Naive thymus-derived CD4-positive, alpha-beta T cell (primary cell): Measurements from ENCODE around the gene C22orf39. TPM values are rescaled to one million over a fixed set of nuclear protein-coding genes. Genes with fewer than 3 reads are reported as not detected.

Experiments
- ATAC-seq: fragments of 150-1000 bp; cut with Tn5 transposase; 2 replicates; pipeline ENCODE4 v1.10.0; 2021; ENCODE audit warnings: mild to moderate bottlenecking, moderate library complexity
- CTCF ChIA-PET: fragments of 350-600 bp; sonication (Branson Sonifier 250); formaldehyde crosslinking; loops from one replicate; lab custom pipeline; 2021; ENCODE audit warnings: antibody characterized with exemption; lab: Charles Lee
- POLR2A ChIA-PET: fragments of 350-600 bp; sonication (Branson Sonifier 250); formaldehyde crosslinking; loops from one replicate; lab custom pipeline; 2021; ENCODE audit warnings: antibody characterized with exemption, inconsistent platforms; lab: Charles Lee
- DNase-seq, 9 donors: peaks; one replicate each; pipeline versions ENCODE4 v3.0.0 to v3.0.0-alpha.2; 2020 to 2022; ENCODE audit warnings: mixed read lengths in 1 of 9
- H3K27ac ChIP-seq: one replicate; pipeline ENCODE4 v1.7.0; 2013; ENCODE audit warnings: mild to moderate bottlenecking, low read depth, low read length, moderate library complexity
- H3K27me3 ChIP-seq, 2 donors: one replicate each; pipeline ENCODE4 v1.7.0; 2013; ENCODE audit warnings: low read length in 2 of 2, mild to moderate bottlenecking in 2 of 2, moderate library complexity in 2 of 2; ENCODE audit not compliant: control insufficient read depth in 2 of 2, insufficient read depth in 2 of 2
- H3K36me3 ChIP-seq, 3 experiments: 1 replicate in 2 of 3; 2 replicates in 1 of 3; pipeline ENCODE4 v1.7.0; 2013; ENCODE audit warnings: low read length in 3 of 3, mild to moderate bottlenecking in 3 of 3, moderate library complexity in 1 of 3; ENCODE audit not compliant: insufficient read depth in 3 of 3, control insufficient read depth in 2 of 3
- H3K4me1 ChIP-seq, 2 donors: one replicate each; pipeline ENCODE4 v1.7.0; 2013; ENCODE audit warnings: low read length in 2 of 2, mild to moderate bottlenecking in 2 of 2, moderate library complexity in 1 of 2; ENCODE audit not compliant: control insufficient read depth in 2 of 2, insufficient read depth in 2 of 2
- H3K4me3 ChIP-seq: 2 replicates; pipeline ENCODE4 v1.7.0; 2013; ENCODE audit warnings: mild to moderate bottlenecking, low read length
- H3K9me3 ChIP-seq, 3 experiments: 1 replicate in 2 of 3; 2 replicates in 1 of 3; pipeline ENCODE4 v1.7.0; 2013; ENCODE audit warnings: low read length in 3 of 3; ENCODE audit not compliant: control insufficient read depth in 2 of 3
- H3K27ac Mint-ChIP-seq, 9 donors: one replicate each; pipeline ENCODE4 v1.8.0; 2020 to 2022; ENCODE audit warnings: mixed read lengths in 9 of 9, mild to moderate bottlenecking in 8 of 9, moderate library complexity in 5 of 9, inconsistent platforms in 2 of 9
- H3K27me3 Mint-ChIP-seq, 5 donors: one replicate each; pipeline ENCODE4 v1.8.0; 2021 to 2022; ENCODE audit warnings: mixed read lengths in 5 of 5, mild to moderate bottlenecking in 1 of 5
- H3K36me3 Mint-ChIP-seq, 5 donors: one replicate each; pipeline ENCODE4 v1.8.0; 2020 to 2022; ENCODE audit warnings: mixed read lengths in 5 of 5, mild to moderate bottlenecking in 3 of 5, inconsistent platforms in 1 of 5
- H3K4me1 Mint-ChIP-seq, 7 donors: one replicate each; pipeline ENCODE4 v1.8.0; 2020 to 2022; ENCODE audit warnings: mixed read lengths in 7 of 7, mild to moderate bottlenecking in 3 of 7, inconsistent platforms in 1 of 7
- H3K4me3 Mint-ChIP-seq, 10 donors: one replicate each; pipeline ENCODE4 v1.8.0; 2020 to 2022; ENCODE audit warnings: mild to moderate bottlenecking in 10 of 10, mixed read lengths in 10 of 10, moderate library complexity in 6 of 10, inconsistent platforms in 2 of 10
- H3K9me3 Mint-ChIP-seq, 11 donors: one replicate each; pipeline ENCODE4 v1.8.0; 2020 to 2022; ENCODE audit warnings: mixed read lengths in 11 of 11, mild to moderate bottlenecking in 4 of 11, inconsistent platforms in 1 of 11, moderate library complexity in 1 of 11
- intact Hi-C, 2 donors: fragments of 100-400 bp; cut with micrococcal nuclease; formaldehyde crosslinking; loops; one replicate each; pipeline ENCODE4 v1.15.1; 2023
- polyA plus RNA-seq, 2 donors: library from polyadenylated mRNA; unstranded; fragments of 300-500 nt; fragmentation: Illumina TruSeq; gene quantifications; one replicate each; pipeline ENCODE4 v1.2.3, GENCODE V29; 2021
- total RNA-seq, 6 experiments: library from RNA in 5 of 6; stranded (reverse) in 5 of 6; gene quantifications; 1 replicate in 5 of 6; 2 replicates in 1 of 6; pipeline ENCODE4 v1.2.3 and lab custom pipeline; 2021 to 2026

C22orf39 gene
- total and polyA plus RNA-seq, 7 experiments from 2014 or later, result 34.2 to 58.0 (median 43.4) TPM

DNA sequence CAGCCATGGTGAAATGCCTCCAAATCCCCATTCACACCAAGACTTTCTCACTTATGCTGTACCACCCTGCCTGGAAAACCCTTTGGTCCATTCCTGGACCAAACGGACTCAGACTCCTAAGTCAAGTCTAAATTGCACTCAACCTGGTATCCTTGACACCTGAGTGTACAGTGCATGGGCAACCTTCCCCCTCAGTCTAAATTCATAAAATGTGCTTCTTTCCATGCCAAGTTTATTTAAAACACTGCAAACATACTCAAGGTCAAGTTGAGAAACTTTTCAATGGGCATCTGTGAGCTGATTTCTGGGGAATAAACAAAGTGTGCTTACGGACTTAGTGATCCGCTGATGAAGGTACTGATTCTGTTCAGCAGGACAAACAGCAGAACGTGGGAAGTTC is 42.4 kb downstream of the C22orf39 start:
- Mint-ChIP-seq H3K4me3 (no peak overlapping the region), H3K9me3 (no peaks in the 10 kb centered on the region), H3K27ac (peak overlapping the region in 1 of 9 donors; percentile 57), H3K4me1 (peaks cover 0 to 5% (median 2%) of the 10 kb centered on the region in 7 donors), H3K36me3 (peaks cover 9 to 66% (median 28%) of the 10 kb centered on the region in 5 donors), H3K27me3 (no peaks in the 10 kb centered on the region)
- H3K4me1 ChIP-seq, result no peaks in the 10 kb centered on the region
- H3K27me3 ChIP-seq, result no peaks in the 10 kb centered on the region
- H3K4me3 ChIP-seq, result no peak overlapping the region
- H3K27ac ChIP-seq, result no peak overlapping the region
- H3K9me3 ChIP-seq, result no peaks in the 10 kb centered on the region
- no peak for DNase-seq
- ChIA-PET POLR2A (no interaction called here), CTCF (no interaction called here)
- intact Hi-C loops, result no loop called here
- ATAC-seq, result no peak
- H3K36me3 ChIP-seq, result peaks cover 6 to 60% (median 36%) of the 10 kb centered on the region in 3 experiments

- H3K36me3 Mint-ChIP-seq, result peaks cover 9 to 63% (median 25%) of the 10 kb centered on the region in 5 donors
These were observed 42.8 kb downstream of the C22orf39 start for GRCh38 chr22:19404676-19405075.

GRCh38 chr22:19402642-19403191 is 44.8 kb downstream of the C22orf39 start:
- Mint-ChIP-seq H3K4me3 (no peak overlapping the region), H3K27ac (no peak overlapping the region), H3K9me3 (no peaks in the 10 kb centered on the region), H3K36me3 (peaks cover 9 to 62% (median 20%) of the 10 kb centered on the region in 5 donors), H3K27me3 (no peaks in the 10 kb centered on the region), H3K4me1 (peaks cover 0 to 7% (median 2%) of the 10 kb centered on the region in 7 donors)
- ChIA-PET POLR2A (no interaction called here), CTCF (no interaction called here)
- no peak overlapping the region for H3K27ac ChIP-seq
- H3K27me3 ChIP-seq, result no peaks in the 10 kb centered on the region
- intact Hi-C loops, result no loop called here
- no peak overlapping the region for H3K4me3 ChIP-seq
- ATAC-seq (no peak), DNase-seq (no peak)
- no peaks in the 10 kb centered on the region for H3K4me1 ChIP-seq
- H3K36me3 ChIP-seq, result peaks cover 5 to 48% (median 26%) of the 10 kb centered on the region in 3 experiments
- no peaks in the 10 kb centered on the region for H3K9me3 ChIP-seq

More at GRCh38 chr22:19404676-19405075, 42.8 kb downstream of the C22orf39 start:
- ChIA-PET POLR2A (interaction anchor here (0.6 kb wide), 1 partner anchor 282 kb away, joined by 4 read pairs; no protein-coding TSS in a partner anchor), CTCF (no interaction called here)
- Histone ChIP-seq H3K36me3 (peaks cover 5 to 55% (median 31%) of the 10 kb centered on the region in 3 experiments), H3K27me3 (no peaks in the 10 kb centered on the region), H3K4me3 (no peak overlapping the region), H3K4me1 (no peaks in the 10 kb centered on the region), H3K9me3 (no peaks in the 10 kb centered on the region), H3K27ac (no peak overlapping the region)
- Mint-ChIP-seq H3K4me3 (no peak overlapping the region), H3K27me3 (no peaks in the 10 kb centered on the region), H3K27ac (peak overlapping the region in 2 of 9 donors; percentile 51 to 57), H3K4me1 (peaks cover 0 to 5% (median 2%) of the 10 kb centered on the region in 7 donors), H3K9me3 (no peaks in the 10 kb centered on the region)
- ATAC-seq (no peak), DNase-seq (no peak)
- intact Hi-C loops, result no loop called here

GRCh38 chr22:19401483-19401882 is 46.0 kb downstream of the C22orf39 start:
- ChIA-PET POLR2A (no interaction called here), CTCF (no interaction called here)
- Mint-ChIP-seq H3K27ac (peak overlapping the region in 5 of 9 donors; percentile 10 to 76 (median 48)), H3K9me3 (no peaks in the 10 kb centered on the region), H3K4me1 (peaks cover 0 to 5% (median 2%) of the 10 kb centered on the region in 7 donors), H3K4me3 (no peak overlapping the region), H3K36me3 (peaks cover 9 to 69% (median 20%) of the 10 kb centered on the region in 5 donors), H3K27me3 (no peaks in the 10 kb centered on the region)
- Histone ChIP-seq H3K4me3 (no peak overlapping the region), H3K27me3 (no peaks in the 10 kb centered on the region), H3K4me1 (no peaks in the 10 kb centered on the region), H3K36me3 (peaks cover 11 to 49% (median 21%) of the 10 kb centered on the region in 3 experiments), H3K9me3 (no peaks in the 10 kb centered on the region), H3K27ac (no peak overlapping the region)
- no peak for DNase-seq
- intact Hi-C loops, result no loop called here
- ATAC-seq, result no peak

DNA sequence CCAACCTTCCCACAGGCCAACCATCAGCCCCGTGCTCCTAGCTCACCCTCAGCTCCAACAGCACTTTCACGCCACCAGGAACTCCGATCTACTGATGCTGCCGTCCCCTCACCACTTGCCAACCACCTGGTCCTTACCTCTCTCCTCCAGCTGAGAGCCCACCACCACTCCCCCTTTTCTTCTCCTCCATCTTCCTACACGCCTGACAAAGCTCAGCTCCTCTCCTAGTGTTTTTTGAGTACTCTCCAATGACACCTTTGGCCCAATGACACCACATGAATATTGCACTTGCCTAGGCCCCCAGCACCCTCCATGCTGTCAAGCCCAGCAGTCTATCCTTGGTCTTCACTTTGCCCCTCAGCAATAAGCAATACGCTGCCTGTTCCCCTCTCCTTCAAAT is 46.6 kb downstream of the C22orf39 start:
- Histone ChIP-seq H3K36me3 (peaks cover 12 to 49% (median 18%) of the 10 kb centered on the region in 3 experiments), H3K9me3 (no peaks in the 10 kb centered on the region), H3K27me3 (no peaks in the 10 kb centered on the region), H3K4me3 (no peak overlapping the region), H3K27ac (no peak overlapping the region), H3K4me1 (no peaks in the 10 kb centered on the region)
- POLR2A ChIA-PET, result no interaction called here
- ATAC-seq, result no peak
- Mint-ChIP-seq H3K9me3 (no peaks in the 10 kb centered on the region), H3K36me3 (peaks cover 8 to 65% (median 20%) of the 10 kb centered on the region in 5 donors), H3K27me3 (no peaks in the 10 kb centered on the region), H3K27ac (peak overlapping the region in 4 of 9 donors; percentile 10 to 62 (median 47)), H3K4me1 (peaks cover 0 to 5% (median 2%) of the 10 kb centered on the region in 7 donors), H3K4me3 (no peak overlapping the region)
- CTCF ChIA-PET, result no interaction called here
- no peak for DNase-seq
- intact Hi-C loops, result no loop called here

DNA sequence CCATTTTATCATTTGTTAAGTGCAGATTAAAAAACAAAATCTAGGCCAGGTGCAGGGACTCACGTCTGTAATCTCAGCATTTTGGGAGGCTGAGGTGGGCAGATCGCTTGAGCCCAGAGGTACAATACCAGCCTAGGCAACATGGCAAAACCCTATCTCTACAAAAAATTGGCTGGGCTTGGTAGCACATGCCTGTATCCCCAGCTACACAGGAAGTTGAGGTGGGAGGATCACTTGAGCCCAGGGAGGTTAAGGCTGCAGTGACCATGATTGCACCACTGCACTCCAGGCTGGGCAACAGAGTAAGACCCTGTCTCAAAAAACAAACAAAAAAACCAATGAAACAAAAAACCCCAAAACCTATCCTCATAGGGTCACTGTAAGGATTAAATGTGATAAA is 48.9 kb downstream of the C22orf39 start:
- Histone ChIP-seq H3K27me3 (no peaks in the 10 kb centered on the region), H3K4me1 (no peaks in the 10 kb centered on the region), H3K9me3 (no peaks in the 10 kb centered on the region), H3K4me3 (no peak overlapping the region), H3K27ac (no peak overlapping the region), H3K36me3 (peaks cover 5 to 52% (median 20%) of the 10 kb centered on the region in 3 experiments)
- Mint-ChIP-seq H3K36me3 (peaks cover 6 to 59% (median 23%) of the 10 kb centered on the region in 5 donors), H3K27ac (peak overlapping the region in 1 of 9 donors; percentile 62), H3K4me3 (no peak overlapping the region), H3K9me3 (no peaks in the 10 kb centered on the region), H3K27me3 (no peaks in the 10 kb centered on the region), H3K4me1 (peaks cover 0 to 5% (median 2%) of the 10 kb centered on the region in 7 donors)
- ATAC-seq (no peak), DNase-seq (no peak)
- CTCF ChIA-PET, result no interaction called here
- POLR2A ChIA-PET, result no interaction called here
- intact Hi-C loops, result no loop called here

- Mint-ChIP-seq H3K9me3 (no peaks in the 10 kb centered on the region), H3K27me3 (no peaks in the 10 kb centered on the region), H3K4me3 (no peak overlapping the region), H3K36me3 (peaks cover 6 to 62% (median 25%) of the 10 kb centered on the region in 5 donors), H3K27ac (peak overlapping the region in 1 of 9 donors; percentile 62), H3K4me1 (peaks cover 0 to 5% (median 2%) of the 10 kb centered on the region in 7 donors)
- Histone ChIP-seq H3K4me3 (no peak overlapping the region), H3K9me3 (no peaks in the 10 kb centered on the region), H3K27ac (no peak overlapping the region), H3K36me3 (peaks cover 5 to 56% (median 20%) of the 10 kb centered on the region in 3 experiments), H3K27me3 (no peaks in the 10 kb centered on the region), H3K4me1 (no peaks in the 10 kb centered on the region)
- intact Hi-C loops, result no loop called here
- ATAC-seq (no peak), DNase-seq (no peak)
- POLR2A ChIA-PET, result no interaction called here
- CTCF ChIA-PET, result no interaction called here
These were observed 49.3 kb downstream of the C22orf39 start for GRCh38 chr22:19398206-19398605.
